Neural progenitor cell (in vitro differentiated cells): Measurements from ENCODE around the gene HERC5. TPM values are rescaled to one million over a fixed set of nuclear protein-coding genes. Genes with fewer than 3 reads are reported as not detected.

Experiments used
- DNase-seq: peaks from one replicate; pipeline ENCODE4 v3.0.0-alpha.2; 2016; ENCODE audit warnings: low spot score
- H2AFZ ChIP-seq: fragments of 200-600 bp; sonication (generic); replicated peaks from 2 replicates; pipeline ENCODE4 v1.6.1; 2016; ENCODE audit warnings: antibody characterized with exemption
- H3F3A ChIP-seq: fragments of 200-600 bp; sonication (generic); 2 replicates; pipeline ENCODE4 v1.6.1; 2016; ENCODE audit warnings: antibody characterized with exemption, low read depth
- H3K27ac ChIP-seq: fragments of 200-600 bp; sonication (generic); 2 replicates; pipeline ENCODE4 v1.5.1; 2016; ENCODE audit warnings: mild to moderate bottlenecking
- H3K27me3 ChIP-seq: fragments of 200-600 bp; sonication (generic); 2 replicates; pipeline ENCODE4 v1.6.1; 2016; ENCODE audit warnings: mild to moderate bottlenecking, moderate library complexity
- H3K36me3 ChIP-seq: fragments of 200-600 bp; sonication (generic); 2 replicates; pipeline ENCODE4 v1.5.1; 2016
- H3K4me1 ChIP-seq: fragments of 200-600 bp; sonication (generic); 2 replicates; pipeline ENCODE4 v1.6.1; 2016; ENCODE audit warnings: mixed run types
- H3K4me2 ChIP-seq: fragments of 200-600 bp; sonication (generic); 2 replicates; pipeline ENCODE4 v1.6.1; 2016
- H3K4me3 ChIP-seq: fragments of 200-600 bp; sonication (generic); 2 replicates; pipeline ENCODE4 v1.5.1; 2016
- H3K79me2 ChIP-seq: fragments of 200-600 bp; sonication (generic); 2 replicates; pipeline ENCODE4 v1.6.1; 2016; ENCODE audit warnings: low read depth
- H3K9ac ChIP-seq: fragments of 200-600 bp; sonication (generic); 2 replicates; pipeline ENCODE4 v1.6.1; 2016
- H3K9me3 ChIP-seq: fragments of 200-600 bp; sonication (generic); 2 replicates; pipeline ENCODE4 v1.5.1; 2016; ENCODE audit warnings: low read depth
- H4K20me1 ChIP-seq: fragments of 200-600 bp; sonication (generic); 2 replicates; pipeline ENCODE4 v1.6.1; 2016; ENCODE audit warnings: low read depth
- H3K27ac Mint-ChIP-seq: 3 replicates; pipeline ENCODE4 v1.8.0; 2021; ENCODE audit warnings: mixed read lengths
- H3K27me3 Mint-ChIP-seq: 2 replicates; pipeline ENCODE4 v1.8.0; 2022; ENCODE audit warnings: low read depth, mild to moderate bottlenecking, inconsistent platforms, moderate library complexity, mixed read lengths; ENCODE audit not compliant: insufficient read depth
- H3K36me3 Mint-ChIP-seq: 3 replicates; pipeline ENCODE4 v1.8.0; 2021; ENCODE audit warnings: mixed read lengths
- H3K4me1 Mint-ChIP-seq: 3 replicates; pipeline ENCODE4 v1.8.0; 2021; ENCODE audit warnings: mixed read lengths
- H3K4me3 Mint-ChIP-seq: 3 replicates; pipeline ENCODE4 v1.8.0; 2021; ENCODE audit warnings: mild to moderate bottlenecking, moderate library complexity, mixed read lengths
- H3K9me3 Mint-ChIP-seq: 3 replicates; pipeline ENCODE4 v1.8.0; 2020; ENCODE audit warnings: mixed read lengths
- CTCF ChIP-seq: fragments of 200-600 bp; sonication (generic); IDR thresholded peaks from 2 replicates; pipeline ENCODE4 v1.5.1; 2017; ENCODE audit warnings: antibody characterized with exemption, mild to moderate bottlenecking
- EZH2 ChIP-seq: fragments of 200-600 bp; sonication (generic); IDR thresholded peaks from 2 replicates; pipeline ENCODE4 v1.6.1; 2017; ENCODE audit warnings: antibody characterized with exemption, mild to moderate bottlenecking, moderate library complexity
- EZH2phosphoT487 ChIP-seq: fragments of 200-600 bp; sonication (generic); IDR thresholded peaks from 2 replicates; pipeline ENCODE4 v1.6.1; 2017; ENCODE audit warnings: antibody characterized with exemption
- total RNA-seq: library from RNA; depleted of rRNA; stranded (reverse); fragments of >200 nt; gene quantifications from 2 replicates; pipeline ENCODE4 v1.2.3, GENCODE V29; 2015; ENCODE audit warnings: low replicate concordance

HERC5 gene
- total RNA-seq, 1 donor from 2014 or later, result 6.6 TPM

GRCh38 chr4:88531549-88531948 lies 74.6 kb downstream of the HERC5 start:
- TF ChIP-seq CTCF (no peak), EZH2phosphoT487 (no peak), EZH2 (no peak)
- Histone ChIP-seq H3K36me3 (no peaks in the 10 kb centered on the region), H2AFZ (no peak overlapping the region), H3F3A (no peaks in the 10 kb centered on the region), H3K27ac (no peak overlapping the region), H3K4me1 (no peaks in the 10 kb centered on the region), H3K9me3 (no peaks in the 10 kb centered on the region), H3K27me3 (no peaks in the 10 kb centered on the region), H3K4me3 (no peak overlapping the region), H3K79me2 (no peaks in the 10 kb centered on the region), H3K9ac (no peak overlapping the region), H4K20me1 (no peaks in the 10 kb centered on the region), H3K4me2 (no peak overlapping the region)
- no peak overlapping the region for H3K4me3 Mint-ChIP-seq
- no peaks in the 10 kb centered on the region for H3K36me3 Mint-ChIP-seq
- H3K4me1 Mint-ChIP-seq, result no peaks in the 10 kb centered on the region
- H3K27ac Mint-ChIP-seq, result no peak overlapping the region
- DNase-seq, result no peak
- H3K27me3 Mint-ChIP-seq, result peaks cover 4% of the 10 kb centered on the region
- no peaks in the 10 kb centered on the region for H3K9me3 Mint-ChIP-seq

DNA sequence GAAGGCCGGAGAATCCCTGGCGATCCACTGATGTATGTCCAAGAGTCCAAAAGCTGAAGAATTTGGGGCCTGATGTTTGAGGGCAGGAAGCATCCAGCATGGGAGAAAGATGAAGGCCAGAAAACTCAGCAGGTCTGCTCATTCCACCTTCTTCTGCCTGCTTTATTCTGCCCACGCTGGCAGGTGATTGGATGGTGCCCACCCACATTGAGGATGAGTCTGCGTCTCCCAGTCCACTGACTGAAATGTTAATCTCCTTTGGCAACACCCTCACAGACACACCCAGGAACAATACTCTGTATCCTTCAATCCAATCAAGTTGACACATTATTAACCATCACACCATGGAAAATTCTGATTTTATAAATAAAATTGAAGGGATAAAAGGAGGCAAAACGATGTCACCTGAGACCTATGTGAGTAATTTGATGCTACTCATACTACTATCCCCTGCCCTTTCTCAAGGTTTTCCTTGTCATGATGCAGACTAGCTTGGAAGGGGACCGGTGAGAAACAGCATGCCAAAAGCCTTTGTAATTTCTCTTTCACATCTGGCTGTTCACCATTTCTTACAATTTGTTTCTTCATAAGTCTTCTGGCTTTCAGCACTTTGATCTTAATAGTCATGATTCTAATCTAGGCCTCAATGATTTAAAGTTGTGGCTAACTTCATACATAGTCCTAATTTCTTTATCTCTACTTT lies 76.3 kb downstream of the HERC5 start:
- no peak overlapping the region for H2AFZ ChIP-seq
- no peaks in the 10 kb centered on the region for H3K36me3 Mint-ChIP-seq
- H3K27me3 Mint-ChIP-seq, result peaks cover 4% of the 10 kb centered on the region
- H3K4me3 ChIP-seq, result no peak overlapping the region
- no peaks in the 10 kb centered on the region for H3K36me3 ChIP-seq
- no peaks in the 10 kb centered on the region for H3K9me3 ChIP-seq
- no peak overlapping the region for H3K27ac Mint-ChIP-seq
- no peaks in the 10 kb centered on the region for H3K79me2 ChIP-seq
- H3F3A ChIP-seq, result no peaks in the 10 kb centered on the region
- no peak overlapping the region for H3K4me3 Mint-ChIP-seq
- H3K27me3 ChIP-seq, result no peaks in the 10 kb centered on the region
- H4K20me1 ChIP-seq, result no peaks in the 10 kb centered on the region
- H3K27ac ChIP-seq, result no peak overlapping the region
- TF ChIP-seq EZH2, result no peak
- TF ChIP-seq CTCF, result no peak
- TF ChIP-seq EZH2phosphoT487, result no peak
- H3K4me1 Mint-ChIP-seq, result no peaks in the 10 kb centered on the region
- no peak overlapping the region for H3K4me2 ChIP-seq
- no peak overlapping the region for H3K9ac ChIP-seq
- DNase-seq, result no peak
- no peaks in the 10 kb centered on the region for H3K9me3 Mint-ChIP-seq
- H3K4me1 ChIP-seq, result no peaks in the 10 kb centered on the region

GRCh38 chr4:88533937-88534750 lies 77.2 kb downstream of the HERC5 start:
- Histone ChIP-seq H3K4me1 (no peaks in the 10 kb centered on the region), H3K4me2 (no peak overlapping the region), H3K27ac (no peak overlapping the region), H3K36me3 (no peaks in the 10 kb centered on the region), H3K9me3 (no peaks in the 10 kb centered on the region), H2AFZ (no peak overlapping the region), H3K4me3 (no peak overlapping the region), H4K20me1 (no peaks in the 10 kb centered on the region), H3K9ac (no peak overlapping the region), H3F3A (no peaks in the 10 kb centered on the region), H3K27me3 (no peaks in the 10 kb centered on the region), H3K79me2 (no peaks in the 10 kb centered on the region)
- no peak for TF ChIP-seq EZH2phosphoT487
- TF ChIP-seq EZH2, result no peak
- no peak for TF ChIP-seq CTCF
- no peaks in the 10 kb centered on the region for H3K9me3 Mint-ChIP-seq
- no peak for DNase-seq
- H3K4me1 Mint-ChIP-seq, result no peaks in the 10 kb centered on the region
- no peak overlapping the region for H3K27ac Mint-ChIP-seq
- H3K4me3 Mint-ChIP-seq, result no peak overlapping the region
- H3K36me3 Mint-ChIP-seq, result no peaks in the 10 kb centered on the region
- peaks cover 4% of the 10 kb centered on the region for H3K27me3 Mint-ChIP-seq
